ENCODE data around the gene FAM3A. TPM values are rescaled to one million over a fixed set of nuclear protein-coding genes. Genes with fewer than 3 reads are reported as not detected.
"Not testable (repeated sequence)": the region's sequence is repeated elsewhere in the genome, so short reads cannot be mapped to it uniquely, and the experiment has no call there.

FAM3A gene
- total RNA-seq (10 to 100 TPM; 16.1 to 32.7 TPM), polyA plus RNA-seq (ENCODE audit: insufficient read length in 2 of 2) (10 to 100 TPM; 47.2 to 60.3 TPM)
- long read RNA-seq, donor 1, transcript FAM3A-215 (9 exons, 1,800 nt) = major isoform, 5 of 10 reads
- long read RNA-seq, donor 1, partial matches to known transcripts = 0 of 10 reads
- long read RNA-seq, donor 1, other reads (novel, unspliced or antisense) = 0 of 10 reads
- long read RNA-seq, donor 2, partial matches to known transcripts = 0 of 2 reads
- long read RNA-seq, donor 2, other reads (novel, unspliced or antisense) = 0 of 2 reads
- long read RNA-seq, donor 3, partial matches to known transcripts = 0 of 6 reads
- long read RNA-seq, donor 3, other reads (novel, unspliced or antisense) = 0 of 6 reads
- long read RNA-seq, donor 4, partial matches to known transcripts = 0 of 8 reads
- long read RNA-seq, donor 4, other reads (novel, unspliced or antisense) = 0 of 8 reads

- H3K36me3 ChIP-seq (ENCODE audit: control insufficient read depth, insufficient read depth, low read length) = peaks cover 12% of the 10 kb centered on the region
- peak within 1 kb of the TSS; percentile 88 for H3K27ac ChIP-seq (ENCODE audit: low read depth, low read length)
- DNase-seq (ENCODE audit: low read depth in 4 of 6, low spot score in 6 of 6) = peak; percentile 61 to 95 (median 72)
- no peaks in the 10 kb centered on the region for H3K9me3 ChIP-seq (ENCODE audit: control insufficient read depth, insufficient read depth, low read length)
- peaks cover 22% of the 10 kb centered on the region for H3K4me1 ChIP-seq (ENCODE audit: control insufficient read depth, insufficient read depth, low read length)
- WGBS (ENCODE audit: insufficient coverage) = 25% methylated on average over 59 of the region's 59 CpGs
- peak within 1 kb of the TSS; percentile 80 for H3K4me3 ChIP-seq (ENCODE audit: low read depth, low read length)
- no peaks in the 10 kb centered on the region for H3K27me3 ChIP-seq (ENCODE audit: control insufficient read depth, insufficient read depth, low read length)
Observed at GRCh38 chrX:154515966-154516655, at the start of gene FAM3A. Gene FAM3A, minus strand, starts transcription at chrX:154516232. Its CDS starts 460 bp downstream, at chrX:154515772.

GRCh38 chrX:154562295-154562694 lies 46.3 kb upstream of the FAM3A start:
- not testable (repeated sequence) for H3K27me3 ChIP-seq (ENCODE audit: control insufficient read depth, insufficient read depth, low read length); DNase-seq (ENCODE audit: low read depth in 4 of 6, low spot score in 6 of 6); H3K27ac ChIP-seq (ENCODE audit: low read depth, low read length); H3K4me1 ChIP-seq (ENCODE audit: control insufficient read depth, insufficient read depth, low read length); H3K36me3 ChIP-seq (ENCODE audit: control insufficient read depth, insufficient read depth, low read length); H3K9me3 ChIP-seq (ENCODE audit: control insufficient read depth, insufficient read depth, low read length); H3K4me3 ChIP-seq (ENCODE audit: low read depth, low read length)
- no CpG with 5 or more reads among the region's 10 CpGs for WGBS (ENCODE audit: insufficient coverage)

GRCh38 chrX:154560326-154560725 lies 44.3 kb upstream of the FAM3A start:
- not testable (repeated sequence) for H3K9me3 ChIP-seq (ENCODE audit: control insufficient read depth, insufficient read depth, low read length); H3K4me3 ChIP-seq (ENCODE audit: low read depth, low read length); H3K27me3 ChIP-seq (ENCODE audit: control insufficient read depth, insufficient read depth, low read length); H3K27ac ChIP-seq (ENCODE audit: low read depth, low read length); DNase-seq (ENCODE audit: low read depth in 4 of 6, low spot score in 6 of 6); H3K4me1 ChIP-seq (ENCODE audit: control insufficient read depth, insufficient read depth, low read length); H3K36me3 ChIP-seq (ENCODE audit: control insufficient read depth, insufficient read depth, low read length)
- no CpG with 5 or more reads among the region's 31 CpGs for WGBS (ENCODE audit: insufficient coverage)

- 90% methylated on average over 6 of the region's 21 CpGs for WGBS (ENCODE audit: insufficient coverage)
- not testable (repeated sequence) for H3K4me1 ChIP-seq (ENCODE audit: control insufficient read depth, insufficient read depth, low read length); H3K27me3 ChIP-seq (ENCODE audit: control insufficient read depth, insufficient read depth, low read length); H3K27ac ChIP-seq (ENCODE audit: low read depth, low read length); H3K9me3 ChIP-seq (ENCODE audit: control insufficient read depth, insufficient read depth, low read length); H3K36me3 ChIP-seq (ENCODE audit: control insufficient read depth, insufficient read depth, low read length); H3K4me3 ChIP-seq (ENCODE audit: low read depth, low read length); DNase-seq (ENCODE audit: low read depth in 4 of 6, low spot score in 6 of 6)
Observed at GRCh38 chrX:154558896-154559295, 42.9 kb upstream of the FAM3A start.

GRCh38 chrX:154558060-154558690 lies 42.1 kb upstream of the FAM3A start:
- H3K9me3 ChIP-seq (ENCODE audit: control insufficient read depth, insufficient read depth, low read length); DNase-seq (ENCODE audit: low read depth in 4 of 6, low spot score in 6 of 6); H3K4me1 ChIP-seq (ENCODE audit: control insufficient read depth, insufficient read depth, low read length); H3K27me3 ChIP-seq (ENCODE audit: control insufficient read depth, insufficient read depth, low read length); H3K4me3 ChIP-seq (ENCODE audit: low read depth, low read length); H3K27ac ChIP-seq (ENCODE audit: low read depth, low read length): not testable (repeated sequence)
- no CpG with 5 or more reads among the region's 24 CpGs for WGBS (ENCODE audit: insufficient coverage)
- peaks cover 12% of the 10 kb centered on the region for H3K36me3 ChIP-seq (ENCODE audit: control insufficient read depth, insufficient read depth, low read length)

- H3K27ac ChIP-seq (ENCODE audit: low read depth, low read length); H3K4me1 ChIP-seq (ENCODE audit: control insufficient read depth, insufficient read depth, low read length); H3K4me3 ChIP-seq (ENCODE audit: low read depth, low read length); H3K9me3 ChIP-seq (ENCODE audit: control insufficient read depth, insufficient read depth, low read length); H3K27me3 ChIP-seq (ENCODE audit: control insufficient read depth, insufficient read depth, low read length): not testable (repeated sequence)
- WGBS (ENCODE audit: insufficient coverage) = 96% methylated on average over 4 of the region's 18 CpGs
- H3K36me3 ChIP-seq (ENCODE audit: control insufficient read depth, insufficient read depth, low read length) = peaks cover 22% of the 10 kb centered on the region
- peak in 1 of 6 donors; percentile 0 for DNase-seq (ENCODE audit: low read depth in 4 of 6, low spot score in 6 of 6)
Observed at GRCh38 chrX:154552112-154552806, 36.2 kb upstream of the FAM3A start.

GRCh38 chrX:154549766-154550165 lies 33.7 kb upstream of the FAM3A start:
- Histone ChIP-seq H3K27me3 (ENCODE audit: control insufficient read depth, insufficient read depth, low read length) (no peaks in the 10 kb centered on the region), H3K4me3 (ENCODE audit: low read depth, low read length) (no peak overlapping the region), H3K4me1 (ENCODE audit: control insufficient read depth, insufficient read depth, low read length) (peaks cover 11% of the 10 kb centered on the region), H3K9me3 (ENCODE audit: control insufficient read depth, insufficient read depth, low read length) (no peaks in the 10 kb centered on the region), H3K36me3 (ENCODE audit: control insufficient read depth, insufficient read depth, low read length) (peaks cover 23% of the 10 kb centered on the region), H3K27ac (ENCODE audit: low read depth, low read length) (no peak overlapping the region)
- no peak for DNase-seq (ENCODE audit: low read depth in 4 of 6, low spot score in 6 of 6)
- WGBS (ENCODE audit: insufficient coverage) = no CpG with 5 or more reads among the region's 1 CpG

- no peaks in the 10 kb centered on the region for H3K27me3 ChIP-seq (ENCODE audit: control insufficient read depth, insufficient read depth, low read length)
- peaks cover 18% of the 10 kb centered on the region for H3K36me3 ChIP-seq (ENCODE audit: control insufficient read depth, insufficient read depth, low read length)
- H3K4me3 ChIP-seq (ENCODE audit: low read depth, low read length) = peak overlapping the region; percentile 70
- 44% methylated on average over 9 of the region's 9 CpGs for WGBS (ENCODE audit: insufficient coverage)
- no peak overlapping the region for H3K27ac ChIP-seq (ENCODE audit: low read depth, low read length)
- H3K9me3 ChIP-seq (ENCODE audit: control insufficient read depth, insufficient read depth, low read length) = no peaks in the 10 kb centered on the region
- no peak for DNase-seq (ENCODE audit: low read depth in 4 of 6, low spot score in 6 of 6)
- peaks cover 11% of the 10 kb centered on the region for H3K4me1 ChIP-seq (ENCODE audit: control insufficient read depth, insufficient read depth, low read length)
Observed at GRCh38 chrX:154548028-154548316, 31.9 kb upstream of the FAM3A start.

- Histone ChIP-seq H3K4me1 (ENCODE audit: control insufficient read depth, insufficient read depth, low read length) (peaks cover 14% of the 10 kb centered on the region), H3K36me3 (ENCODE audit: control insufficient read depth, insufficient read depth, low read length) (peaks cover 20% of the 10 kb centered on the region), H3K27me3 (ENCODE audit: control insufficient read depth, insufficient read depth, low read length) (no peaks in the 10 kb centered on the region), H3K4me3 (ENCODE audit: low read depth, low read length) (peak within 1 kb of the TSS; percentile 70), H3K27ac (ENCODE audit: low read depth, low read length) (peak within 1 kb of the TSS; percentile 96), H3K9me3 (ENCODE audit: control insufficient read depth, insufficient read depth, low read length) (no peaks in the 10 kb centered on the region)
- DNase-seq (ENCODE audit: low read depth in 4 of 6, low spot score in 6 of 6) = peak; percentile 67 to 96 (median 76)
- WGBS (ENCODE audit: insufficient coverage) = 32% methylated on average over 69 of the region's 69 CpGs
Observed at GRCh38 chrX:154547245-154548027, 31.4 kb upstream of the FAM3A start, which contains the start of gene IKBKG. Gene IKBKG, plus strand, starts transcription at chrX:154547620. Its CDS starts 4,383 bp downstream, at chrX:154552003.
